Effector memory CD4-positive, alpha-beta T cell (primary cell): ENCODE data around the gene DMRTC1B.
"Not testable (repeated sequence)": the region's sequence is repeated elsewhere in the genome, so short reads cannot be mapped to it uniquely, and the experiment has no call there.

Experiments used
- DNase-seq, 3 donors: peaks; one replicate each; pipeline ENCODE4 v3.0.0-alpha.2; 2020
- H3K27ac ChIP-seq: 2 replicates; pipeline ENCODE4 v1.7.0; 2013; ENCODE audit warnings: mild to moderate bottlenecking, low read length, moderate library complexity; ENCODE audit not compliant: insufficient read depth, poor library complexity, severe bottlenecking
- H3K27me3 ChIP-seq: replicated peaks from 2 replicates; pipeline ENCODE4 v1.7.0; 2013; ENCODE audit warnings: mild to moderate bottlenecking, low read length; ENCODE audit not compliant: insufficient read depth, control insufficient read depth, poor library complexity, severe bottlenecking
- H3K36me3 ChIP-seq: 2 replicates; pipeline ENCODE4 v1.7.0; 2013; ENCODE audit warnings: mild to moderate bottlenecking, low read length, moderate library complexity; ENCODE audit not compliant: control insufficient read depth, insufficient read depth
- H3K4me1 ChIP-seq: 2 replicates; pipeline ENCODE4 v1.7.0; 2013; ENCODE audit warnings: low read length, mild to moderate bottlenecking; ENCODE audit not compliant: control insufficient read depth, insufficient read depth, poor library complexity, severe bottlenecking
- H3K4me3 ChIP-seq: 2 replicates; pipeline ENCODE4 v1.7.0; 2013; ENCODE audit warnings: low read length, low read depth, mild to moderate bottlenecking; ENCODE audit not compliant: insufficient read depth, poor library complexity, severe bottlenecking
- H3K9me3 ChIP-seq: 2 replicates; pipeline ENCODE4 v1.7.0; 2013; ENCODE audit warnings: mild to moderate bottlenecking, low read length, moderate library complexity; ENCODE audit not compliant: control insufficient read depth

DMRTC1B gene

DNA sequence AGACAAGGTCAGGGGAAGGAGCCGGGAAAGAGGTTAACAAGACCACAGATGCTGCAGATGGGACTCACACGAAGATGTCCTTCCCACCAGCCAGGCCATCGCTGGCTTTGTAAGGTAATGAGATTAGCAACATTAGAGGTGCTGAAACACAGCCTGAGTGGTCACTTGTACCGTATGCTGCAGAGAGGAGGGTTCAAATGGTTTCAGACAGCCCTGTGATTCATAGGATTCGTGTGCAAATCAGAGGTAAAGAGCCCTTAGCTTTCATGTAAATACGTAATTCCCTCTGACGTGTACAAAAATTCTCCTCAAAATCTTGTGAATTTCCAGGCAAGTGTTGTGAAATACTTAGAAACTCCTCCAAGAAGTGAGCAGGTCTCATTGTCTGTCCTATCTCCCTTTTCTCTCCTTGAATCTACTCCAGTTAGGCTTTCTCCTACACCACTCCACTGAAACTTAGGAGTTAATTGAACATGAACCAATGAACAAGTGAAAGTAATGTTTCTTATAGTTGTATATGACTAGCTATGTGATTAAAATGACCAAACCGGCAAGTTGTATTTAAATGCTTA, 6.8 kb downstream of the DMRTC1B start:
- not testable (repeated sequence) for H3K9me3 ChIP-seq, H3K36me3 ChIP-seq, H3K4me3 ChIP-seq, H3K27ac ChIP-seq, H3K27me3 ChIP-seq, H3K4me1 ChIP-seq, DNase-seq

DNA sequence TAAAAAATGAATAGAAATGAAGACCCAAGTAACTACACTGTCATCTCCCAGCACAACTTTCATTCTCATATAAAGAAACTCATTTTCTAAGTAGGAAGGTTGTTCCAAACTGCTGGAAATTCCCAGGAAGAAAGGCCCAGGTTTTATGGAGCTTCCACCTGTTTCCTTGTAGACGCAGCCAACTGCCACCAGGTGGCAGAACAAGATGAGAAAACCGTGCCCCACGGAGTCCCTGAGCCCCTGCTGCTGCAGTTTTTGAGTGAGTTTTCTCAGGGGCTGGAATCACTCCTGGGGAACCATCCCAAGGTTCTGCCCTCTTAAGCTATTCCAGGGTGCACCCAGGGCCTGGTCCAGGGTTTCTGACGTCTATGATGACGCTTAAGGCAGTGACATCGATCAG, 7.3 kb downstream of the DMRTC1B start:
- H3K4me3 ChIP-seq, H3K27me3 ChIP-seq, DNase-seq, H3K9me3 ChIP-seq, H3K27ac ChIP-seq, H3K4me1 ChIP-seq, H3K36me3 ChIP-seq: not testable (repeated sequence)

DNA sequence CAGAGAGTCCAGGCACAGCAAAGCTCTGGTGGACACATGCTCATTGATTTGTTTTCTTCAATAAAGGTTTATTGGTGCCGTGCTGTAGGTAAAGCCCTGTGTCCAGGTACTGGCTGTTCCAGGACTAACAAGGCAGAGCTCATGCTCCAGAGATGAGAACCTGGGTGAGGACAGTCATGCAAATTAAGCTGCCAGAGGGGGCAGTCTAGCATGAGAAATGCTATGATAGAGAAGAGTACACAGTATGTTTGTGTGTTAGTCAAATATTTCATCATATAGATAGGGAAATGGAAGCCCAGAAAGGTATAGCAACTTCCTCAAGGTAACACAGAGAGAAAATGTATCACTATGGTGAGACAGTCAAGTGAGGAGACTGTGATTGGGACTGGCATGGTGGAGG, 11.5 kb downstream of the DMRTC1B start:
- not testable (repeated sequence) for H3K4me1 ChIP-seq, H3K36me3 ChIP-seq, H3K4me3 ChIP-seq, DNase-seq, H3K9me3 ChIP-seq, H3K27ac ChIP-seq, H3K27me3 ChIP-seq

DNA sequence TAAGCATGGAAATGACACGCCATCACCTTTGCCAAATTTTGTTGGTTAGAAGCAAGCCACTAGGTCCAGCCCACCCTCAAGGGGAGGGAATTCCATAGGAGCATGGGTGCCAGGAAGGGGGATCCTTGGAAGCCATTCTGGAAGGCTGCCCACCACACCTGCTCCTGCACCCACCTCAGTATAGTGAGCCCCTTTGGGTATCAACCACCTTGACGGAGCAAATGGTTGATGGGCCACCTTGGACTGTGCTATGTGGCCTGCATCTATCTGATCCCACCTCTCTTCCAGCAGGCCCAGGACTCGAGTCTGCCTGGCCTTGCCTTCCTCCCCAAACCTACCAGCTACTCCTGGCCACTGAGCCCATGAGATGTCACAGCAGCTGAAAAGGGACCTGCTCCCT, 13.7 kb downstream of the DMRTC1B start:
- not testable (repeated sequence) for H3K27me3 ChIP-seq, H3K36me3 ChIP-seq, H3K9me3 ChIP-seq, DNase-seq, H3K4me3 ChIP-seq, H3K4me1 ChIP-seq, H3K27ac ChIP-seq

DNA sequence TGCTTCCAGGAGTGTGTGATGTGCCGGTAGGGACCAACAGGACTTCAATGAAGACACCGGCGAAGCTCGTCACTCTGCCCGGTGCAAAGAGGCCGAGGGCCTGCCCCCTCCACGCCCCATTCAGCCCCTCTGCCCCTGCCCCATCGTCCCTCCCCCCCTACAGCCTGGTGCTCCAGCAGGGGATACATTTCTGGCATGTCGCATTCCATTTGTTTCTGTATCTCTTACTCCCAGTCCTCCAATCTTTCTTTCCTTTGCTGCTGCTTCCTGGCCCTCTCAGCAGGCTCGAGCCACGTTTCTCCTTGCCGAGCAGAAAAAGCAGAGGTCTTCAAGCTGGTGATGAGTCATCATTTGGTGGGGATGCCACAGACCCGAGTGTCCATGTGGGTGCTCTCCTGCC, 31.4 kb downstream of the DMRTC1B start, which contains the start of gene FAM236D:
TSS of gene FAM236D (minus strand) at position 101 of the 400 bp plus-strand sequence. CDS start at position 1, 100 bp downstream.
- not testable (repeated sequence) for H3K36me3 ChIP-seq, H3K4me1 ChIP-seq, DNase-seq, H3K27me3 ChIP-seq, H3K4me3 ChIP-seq, H3K9me3 ChIP-seq, H3K27ac ChIP-seq

DNA sequence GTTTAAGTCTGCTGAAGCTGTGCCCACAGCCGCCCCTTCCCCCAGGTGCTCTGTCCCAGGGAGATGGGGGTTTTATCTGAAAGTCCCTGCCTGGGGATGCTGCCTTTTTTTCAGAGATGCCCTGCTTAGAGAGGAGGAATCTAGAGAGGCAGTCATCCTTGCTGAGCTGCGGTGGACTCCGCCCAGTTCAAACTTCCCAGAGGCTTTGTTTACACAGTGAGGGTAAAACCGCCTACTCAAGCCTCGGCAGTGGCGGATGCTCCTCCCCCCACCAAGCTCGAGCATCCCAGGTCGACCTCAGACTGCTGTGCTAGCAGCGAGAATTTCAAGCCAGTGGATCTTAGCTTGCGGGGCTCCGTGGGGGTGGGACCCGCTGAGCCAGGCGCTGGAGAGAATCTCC, 54.0 kb downstream of the DMRTC1B start:
- H3K4me1 ChIP-seq, H3K36me3 ChIP-seq, H3K27me3 ChIP-seq, H3K9me3 ChIP-seq, H3K4me3 ChIP-seq, H3K27ac ChIP-seq, DNase-seq: not testable (repeated sequence)

DNA sequence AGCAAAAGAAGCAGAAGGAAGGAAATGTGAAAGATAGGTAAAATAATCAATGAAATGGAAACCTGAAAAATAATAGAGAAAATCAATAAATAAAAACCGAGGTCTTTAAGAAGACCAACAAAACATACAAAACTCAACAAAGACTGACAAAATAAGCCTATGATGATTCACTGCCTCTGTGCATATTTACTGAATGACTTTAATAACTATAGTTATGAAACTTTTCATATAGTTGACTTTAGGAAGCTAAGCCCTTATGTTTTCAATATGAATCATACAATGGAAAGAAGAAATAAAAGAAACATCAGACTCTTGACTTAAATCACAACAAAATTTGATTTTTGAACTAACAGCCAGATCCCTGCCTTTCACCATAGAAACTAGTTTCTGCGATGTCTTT, 60.8 kb downstream of the DMRTC1B start:
- H3K27ac ChIP-seq, DNase-seq, H3K9me3 ChIP-seq, H3K27me3 ChIP-seq, H3K4me1 ChIP-seq, H3K4me3 ChIP-seq, H3K36me3 ChIP-seq: not testable (repeated sequence)

DNA sequence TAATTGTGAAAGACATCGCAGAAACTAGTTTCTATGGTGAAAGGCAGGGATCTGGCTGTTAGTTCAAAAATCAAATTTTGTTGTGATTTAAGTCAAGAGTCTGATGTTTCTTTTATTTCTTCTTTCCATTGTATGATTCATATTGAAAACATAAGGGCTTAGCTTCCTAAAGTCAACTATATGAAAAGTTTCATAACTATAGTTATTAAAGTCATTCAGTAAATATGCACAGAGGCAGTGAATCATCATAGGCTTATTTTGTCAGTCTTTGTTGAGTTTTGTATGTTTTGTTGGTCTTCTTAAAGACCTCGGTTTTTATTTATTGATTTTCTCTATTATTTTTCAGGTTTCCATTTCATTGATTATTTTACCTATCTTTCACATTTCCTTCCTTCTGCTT, 106.2 kb downstream of the DMRTC1B start:
- not testable (repeated sequence) for H3K4me3 ChIP-seq, H3K4me1 ChIP-seq, H3K27me3 ChIP-seq, H3K27ac ChIP-seq, H3K36me3 ChIP-seq, DNase-seq, H3K9me3 ChIP-seq

DNA sequence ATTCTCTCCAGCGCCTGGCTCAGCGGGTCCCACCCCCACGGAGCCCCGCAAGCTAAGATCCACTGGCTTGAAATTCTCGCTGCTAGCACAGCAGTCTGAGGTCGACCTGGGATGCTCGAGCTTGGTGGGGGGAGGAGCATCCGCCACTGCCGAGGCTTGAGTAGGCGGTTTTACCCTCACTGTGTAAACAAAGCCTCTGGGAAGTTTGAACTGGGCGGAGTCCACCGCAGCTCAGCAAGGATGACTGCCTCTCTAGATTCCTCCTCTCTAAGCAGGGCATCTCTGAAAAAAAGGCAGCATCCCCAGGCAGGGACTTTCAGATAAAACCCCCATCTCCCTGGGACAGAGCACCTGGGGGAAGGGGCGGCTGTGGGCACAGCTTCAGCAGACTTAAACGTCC, 113.0 kb downstream of the DMRTC1B start:
- H3K4me3 ChIP-seq, H3K4me1 ChIP-seq, H3K27me3 ChIP-seq, H3K27ac ChIP-seq, DNase-seq, H3K36me3 ChIP-seq, H3K9me3 ChIP-seq: not testable (repeated sequence)
